Stimulated activated CD8-positive, alpha-beta memory T cell treated with anti-CD3 and anti-CD28 coated beads, Interleukin-12 subunit alpha, Interleukin-12 subunit beta, amount 100 ng/mL, for 1 hour (primary cell): ENCODE data around the gene TMEM225.
"Not testable (repeated sequence)": the region's sequence is repeated elsewhere in the genome, so short reads cannot be mapped to it uniquely, and the experiment has no call there.

Experiments
- DNase-seq: peaks from one replicate; pipeline ENCODE4 v3.0.0-alpha.2; 2020; ENCODE audit warnings: low read depth

The TMEM225 gene

GRCh38 chr11:123885570-123885969, at the start of gene TMEM225:
TSS of gene TMEM225 (minus strand) at chr11:123885670. CDS start at chr11:123885425, 245 bp downstream.
- DNase-seq = no peak

- no peak for DNase-seq
Observed at GRCh38 chr11:123924027-123924426, 38.6 kb upstream of the TMEM225 start.

GRCh38 chr11:123920943-123921342, 35.5 kb upstream of the TMEM225 start:
- DNase-seq = no peak

- no peak for DNase-seq
Observed at GRCh38 chr11:123905826-123906225, 20.4 kb upstream of the TMEM225 start.

GRCh38 chr11:123904932-123905331, 19.5 kb upstream of the TMEM225 start:
- no peak for DNase-seq

- no peak for DNase-seq
Observed at GRCh38 chr11:123903932-123904331, 18.5 kb upstream of the TMEM225 start.

GRCh38 chr11:123901867-123902266, 16.4 kb upstream of the TMEM225 start, which contains the start of gene OR8D4:
TSS of gene OR8D4 (plus strand) at chr11:123902167. CDS start at chr11:123906432, 4,265 bp downstream.
- no peak for DNase-seq

- no peak for DNase-seq
Observed at GRCh38 chr11:123899792-123900191, 14.3 kb upstream of the TMEM225 start.

GRCh38 chr11:123892031-123892430, 6.6 kb upstream of the TMEM225 start:
- no peak for DNase-seq

- no peak for DNase-seq
Observed at GRCh38 chr11:123880912-123881311, 4.6 kb downstream of the TMEM225 start.

GRCh38 chr11:123867795-123868194, 17.7 kb downstream of the TMEM225 start:
- DNase-seq = not testable (repeated sequence)

GRCh38 chr11:123865293-123865692, 20.2 kb downstream of the TMEM225 start:
- not testable (repeated sequence) for DNase-seq

- DNase-seq = no peak
Observed at GRCh38 chr11:123859731-123860130, 25.7 kb downstream of the TMEM225 start.

GRCh38 chr11:123856444-123856843, 29.0 kb downstream of the TMEM225 start:
- DNase-seq = no peak

- DNase-seq = no peak
Observed at GRCh38 chr11:123853038-123853437, 32.4 kb downstream of the TMEM225 start.

GRCh38 chr11:123852321-123852720, 33.1 kb downstream of the TMEM225 start:
- DNase-seq = no peak

- no peak for DNase-seq
Observed at GRCh38 chr11:123851110-123851509, 34.4 kb downstream of the TMEM225 start.

GRCh38 chr11:123841174-123841573, 44.3 kb downstream of the TMEM225 start:
- no peak for DNase-seq

GRCh38 chr11:123839131-123839530, 46.3 kb downstream of the TMEM225 start:
- DNase-seq = no peak

GRCh38 chr11:123838659-123839058, 46.8 kb downstream of the TMEM225 start:
- no peak for DNase-seq

GRCh38 chr11:123838199-123838598, 47.3 kb downstream of the TMEM225 start:
- DNase-seq = no peak

- DNase-seq = no peak
Observed at GRCh38 chr11:123833095-123833494, 52.4 kb downstream of the TMEM225 start.
